ENCODE data around the gene ACOT7.
"Not testable (repeated sequence)": the region's sequence is repeated elsewhere in the genome, so short reads cannot be mapped to it uniquely, and the experiment has no call there.

Gene ACOT7

GRCh38 chr1:6310116-6310848 lies 83.3 kb downstream of the ACOT7 start:
- no peak overlapping the region for H3K4me3 ChIP-seq (ENCODE audit: insufficient read depth, low read length, poor library complexity, severe bottlenecking)
- no peaks in the 10 kb centered on the region for H3K36me3 ChIP-seq (ENCODE audit: low read length)
- no peak for TF ChIP-seq CTCF (IDR thresholded peaks at IDR 0.05; ENCODE audit: insufficient read depth, low read length, poor library complexity, severe bottlenecking)
- TF ChIP-seq EZH2phosphoT487 (conservative IDR thresholded peaks at IDR 0.05; ENCODE audit: low read length) = no peak
- no peaks in the 10 kb centered on the region for H3K79me2 ChIP-seq (ENCODE audit: insufficient read depth, low read length)
- no peak overlapping the region for H2AFZ ChIP-seq (ENCODE audit: low read depth, low read length, severe bottlenecking)
- H3K9ac ChIP-seq (ENCODE audit: low read length) = no peak overlapping the region
- H3K27me3 ChIP-seq (ENCODE audit: low read length) = no peaks in the 10 kb centered on the region
- H3K9me3 ChIP-seq (ENCODE audit: insufficient read depth, low read length) = no peaks in the 10 kb centered on the region
- no peaks in the 10 kb centered on the region for H3K9me2 ChIP-seq (replicated peaks; ENCODE audit: insufficient read depth, low read length)
- H3F3A ChIP-seq (ENCODE audit: insufficient read depth) = no peaks in the 10 kb centered on the region
- no peak overlapping the region for H3K27ac ChIP-seq (ENCODE audit: low read depth, low read length)
- no peaks in the 10 kb centered on the region for H4K20me1 ChIP-seq (ENCODE audit: low read depth, low read length)
- no peak overlapping the region for H3K4me2 ChIP-seq (ENCODE audit: low read depth, low read length, poor library complexity, severe bottlenecking)

- TF ChIP-seq CTCF (IDR thresholded peaks at IDR 0.05; ENCODE audit: insufficient read depth, low read length, poor library complexity, severe bottlenecking) (no peak), EZH2phosphoT487 (conservative IDR thresholded peaks at IDR 0.05; ENCODE audit: low read length) (no peak)
- H3K27ac ChIP-seq (ENCODE audit: low read depth, low read length) = no peak overlapping the region
- no peak overlapping the region for H3K4me3 ChIP-seq (ENCODE audit: insufficient read depth, low read length, poor library complexity, severe bottlenecking)
- H3F3A ChIP-seq (ENCODE audit: insufficient read depth) = no peaks in the 10 kb centered on the region
- no peak overlapping the region for H2AFZ ChIP-seq (ENCODE audit: low read depth, low read length, severe bottlenecking)
- no peaks in the 10 kb centered on the region for H3K9me3 ChIP-seq (ENCODE audit: insufficient read depth, low read length)
- H3K9me2 ChIP-seq (replicated peaks; ENCODE audit: insufficient read depth, low read length) = no peaks in the 10 kb centered on the region
- no peaks in the 10 kb centered on the region for H3K79me2 ChIP-seq (ENCODE audit: insufficient read depth, low read length)
- no peaks in the 10 kb centered on the region for H3K36me3 ChIP-seq (ENCODE audit: low read length)
- H3K9ac ChIP-seq (ENCODE audit: low read length) = no peak overlapping the region
- no peaks in the 10 kb centered on the region for H4K20me1 ChIP-seq (ENCODE audit: low read depth, low read length)
- H3K4me2 ChIP-seq (ENCODE audit: low read depth, low read length, poor library complexity, severe bottlenecking) = no peak overlapping the region
- H3K27me3 ChIP-seq (ENCODE audit: low read length) = no peaks in the 10 kb centered on the region
These were observed 84.0 kb downstream of the ACOT7 start for GRCh38 chr1:6309564-6309963.

- Histone ChIP-seq H4K20me1 (ENCODE audit: low read depth, low read length) (no peaks in the 10 kb centered on the region), H3K9me2 (replicated peaks; ENCODE audit: insufficient read depth, low read length) (no peaks in the 10 kb centered on the region), H3K36me3 (ENCODE audit: low read length) (no peaks in the 10 kb centered on the region), H3K79me2 (ENCODE audit: insufficient read depth, low read length) (no peaks in the 10 kb centered on the region), H2AFZ (ENCODE audit: low read depth, low read length, severe bottlenecking) (no peak overlapping the region), H3K9me3 (ENCODE audit: insufficient read depth, low read length) (no peaks in the 10 kb centered on the region), H3K9ac (ENCODE audit: low read length) (no peak overlapping the region), H3K27ac (ENCODE audit: low read depth, low read length) (no peak overlapping the region), H3K4me2 (ENCODE audit: low read depth, low read length, poor library complexity, severe bottlenecking) (no peak overlapping the region), H3K4me3 (ENCODE audit: insufficient read depth, low read length, poor library complexity, severe bottlenecking) (no peak overlapping the region), H3F3A (ENCODE audit: insufficient read depth) (no peaks in the 10 kb centered on the region), H3K27me3 (ENCODE audit: low read length) (no peaks in the 10 kb centered on the region)
- TF ChIP-seq CTCF (IDR thresholded peaks at IDR 0.05; ENCODE audit: insufficient read depth, low read length, poor library complexity, severe bottlenecking) = no peak
- TF ChIP-seq EZH2phosphoT487 (conservative IDR thresholded peaks at IDR 0.05; ENCODE audit: low read length) = no peak
These were observed 85.1 kb downstream of the ACOT7 start for GRCh38 chr1:6308449-6308848.

- H3K4me3 ChIP-seq (ENCODE audit: insufficient read depth, low read length, poor library complexity, severe bottlenecking); H3K4me2 ChIP-seq (ENCODE audit: low read depth, low read length, poor library complexity, severe bottlenecking); H3K79me2 ChIP-seq (ENCODE audit: insufficient read depth, low read length); H3K9ac ChIP-seq (ENCODE audit: low read length); H2AFZ ChIP-seq (ENCODE audit: low read depth, low read length, severe bottlenecking); H3F3A ChIP-seq (ENCODE audit: insufficient read depth); H3K27me3 ChIP-seq (ENCODE audit: low read length); H3K27ac ChIP-seq (ENCODE audit: low read depth, low read length); H3K36me3 ChIP-seq (ENCODE audit: low read length); H3K9me2 ChIP-seq (replicated peaks; ENCODE audit: insufficient read depth, low read length); H3K9me3 ChIP-seq (ENCODE audit: insufficient read depth, low read length); H4K20me1 ChIP-seq (ENCODE audit: low read depth, low read length): not testable (repeated sequence)
These were observed 85.9 kb downstream of the ACOT7 start for GRCh38 chr1:6307682-6308081.

Measured in SU-DHL-6 (cell line).